Muscle layer of colon (tissue), 2 donors: ENCODE results near the gene CD7.

ENCODE experiments used
- H3K27ac ChIP-seq: one replicate; pipeline ENCODE4 v1.7.0; 2013; ENCODE audit warnings: low read depth, mild to moderate bottlenecking, low read length, moderate library complexity
- H3K27me3 ChIP-seq, 2 donors: one replicate each; pipeline ENCODE4 v1.7.0; 2013; ENCODE audit warnings: low read length in 2 of 2, mild to moderate bottlenecking in 2 of 2; ENCODE audit not compliant: insufficient read depth in 2 of 2, control insufficient read depth in 1 of 2
- H3K36me3 ChIP-seq: one replicate; pipeline ENCODE4 v1.7.0; 2013; ENCODE audit warnings: mild to moderate bottlenecking, low read length; ENCODE audit not compliant: insufficient read depth
- H3K4me1 ChIP-seq: one replicate; pipeline ENCODE4 v1.7.0; 2013; ENCODE audit warnings: mild to moderate bottlenecking, low read length; ENCODE audit not compliant: insufficient read depth
- H3K4me3 ChIP-seq, 2 donors: one replicate each; pipeline ENCODE4 v1.7.0; 2013; ENCODE audit warnings: low read length in 2 of 2, low read depth in 1 of 2, mild to moderate bottlenecking in 1 of 2, moderate library complexity in 1 of 2
- H3K9ac ChIP-seq: one replicate; pipeline ENCODE4 v1.7.0; 2013; ENCODE audit warnings: low read length
- H3K9me3 ChIP-seq: one replicate; pipeline ENCODE4 v1.7.0; 2013; ENCODE audit warnings: mild to moderate bottlenecking, low read length
- donor health status: abdominal sarcoma.
- donor health status: Adenocarcinoma of cecum.

CD7 gene

GRCh38 chr17:82297714-82298537, 19.5 kb downstream of the CD7 start:
- peak overlapping the region; percentile 90 for H3K27ac ChIP-seq
- H3K9me3 ChIP-seq = no peaks in the 10 kb centered on the region
- no peaks in the 10 kb centered on the region for H3K27me3 ChIP-seq
- no peaks in the 10 kb centered on the region for H3K36me3 ChIP-seq
- peaks cover 33% of the 10 kb centered on the region for H3K4me1 ChIP-seq
- peak overlapping the region; percentile 52 for H3K9ac ChIP-seq
- H3K4me3 ChIP-seq = peak overlapping the region; percentile 6 to 48

- Histone ChIP-seq H3K27me3 (no peaks in the 10 kb centered on the region), H3K9ac (peak overlapping the region; percentile 52), H3K27ac (peak overlapping the region; percentile 90), H3K4me3 (peak overlapping the region in 1 of 2 donors; percentile 48), H3K4me1 (peaks cover 33% of the 10 kb centered on the region), H3K36me3 (no peaks in the 10 kb centered on the region), H3K9me3 (no peaks in the 10 kb centered on the region)
Measured at GRCh38 chr17:82297280-82297713, 20.1 kb downstream of the CD7 start.

- no peaks in the 10 kb centered on the region for H3K9me3 ChIP-seq
- peak overlapping the region; percentile 90 for H3K27ac ChIP-seq
- no peaks in the 10 kb centered on the region for H3K27me3 ChIP-seq
- peaks cover 38% of the 10 kb centered on the region for H3K4me1 ChIP-seq
- no peak overlapping the region for H3K4me3 ChIP-seq
- no peak overlapping the region for H3K9ac ChIP-seq
- H3K36me3 ChIP-seq = no peaks in the 10 kb centered on the region
Measured at GRCh38 chr17:82296511-82297279, 20.7 kb downstream of the CD7 start.

GRCh38 chr17:82295472-82295814, 22.0 kb downstream of the CD7 start:
- Histone ChIP-seq H3K9me3 (no peaks in the 10 kb centered on the region), H3K27ac (no peak overlapping the region), H3K4me1 (peaks cover 40% of the 10 kb centered on the region)

GRCh38 chr17:82294064-82294773, 23.2 kb downstream of the CD7 start:
- peak overlapping the region; percentile 82 for H3K27ac ChIP-seq
- H3K4me1 ChIP-seq = peaks cover 40% of the 10 kb centered on the region
- H3K27me3 ChIP-seq = no peaks in the 10 kb centered on the region
- H3K9me3 ChIP-seq = no peaks in the 10 kb centered on the region
- no peaks in the 10 kb centered on the region for H3K36me3 ChIP-seq
- peak overlapping the region; percentile 36 for H3K9ac ChIP-seq
- H3K4me3 ChIP-seq = peak overlapping the region in 1 of 2 donors; percentile 53

More at GRCh38 chr17:82295472-82295814, 22.0 kb downstream of the CD7 start:
- Histone ChIP-seq H3K27me3 (no peaks in the 10 kb centered on the region), H3K4me3 (no peak overlapping the region), H3K9ac (no peak overlapping the region), H3K36me3 (no peaks in the 10 kb centered on the region)

GRCh38 chr17:82292251-82293154, 24.9 kb downstream of the CD7 start:
- Histone ChIP-seq H3K4me3 (peak overlapping the region; percentile 67 to 83), H3K9ac (peak overlapping the region; percentile 72), H3K9me3 (no peaks in the 10 kb centered on the region), H3K4me1 (peaks cover 46% of the 10 kb centered on the region), H3K36me3 (no peaks in the 10 kb centered on the region), H3K27ac (peak overlapping the region; percentile 92), H3K27me3 (no peaks in the 10 kb centered on the region)

GRCh38 chr17:82291582-82292250, 25.7 kb downstream of the CD7 start:
- H3K27ac ChIP-seq = peak overlapping the region; percentile 92
- H3K4me1 ChIP-seq = peaks cover 40% of the 10 kb centered on the region
- H3K4me3 ChIP-seq = peak overlapping the region; percentile 67 to 83
- no peaks in the 10 kb centered on the region for H3K36me3 ChIP-seq
- H3K9me3 ChIP-seq = no peaks in the 10 kb centered on the region
- H3K27me3 ChIP-seq = no peaks in the 10 kb centered on the region
- peak overlapping the region; percentile 72 for H3K9ac ChIP-seq

- no peak overlapping the region for H3K4me3 ChIP-seq
- H3K27me3 ChIP-seq = no peaks in the 10 kb centered on the region
- peaks cover 25% of the 10 kb centered on the region for H3K4me1 ChIP-seq
- no peaks in the 10 kb centered on the region for H3K9me3 ChIP-seq
- H3K36me3 ChIP-seq = no peaks in the 10 kb centered on the region
- H3K27ac ChIP-seq = peak overlapping the region; percentile 61
- no peak overlapping the region for H3K9ac ChIP-seq
Measured at GRCh38 chr17:82287868-82288801, 29.3 kb downstream of the CD7 start.

- Histone ChIP-seq H3K36me3 (no peaks in the 10 kb centered on the region), H3K9me3 (no peaks in the 10 kb centered on the region), H3K4me1 (peaks cover 25% of the 10 kb centered on the region), H3K9ac (no peak overlapping the region), H3K4me3 (no peak overlapping the region), H3K27me3 (no peaks in the 10 kb centered on the region), H3K27ac (peak overlapping the region; percentile 61)
Measured at GRCh38 chr17:82287013-82287867, 30.2 kb downstream of the CD7 start.
